Regular cardiac myocyte (primary cell): ENCODE results near the gene ATG4D. TPM values are rescaled to one million over a fixed set of nuclear protein-coding genes. Genes with fewer than 3 reads are reported as not detected.

Source experiments
- total RNA-seq: library from RNA; depleted of rRNA; stranded (reverse); fragments of >200 nt; gene quantifications from 2 replicates; pipeline ENCODE4 v1.2.3, GENCODE V29; 2014

Gene ATG4D
- 14.9 and 25.9 TPM in 2 replicates for total RNA-seq

GRCh38 chr19:10543420-10544241 is at the start of gene ATG4D:
Gene ATG4D (plus strand): TSS chr19:10543904. CDS start chr19:10544091, 187 bp downstream.

GRCh38 chr19:10503002-10503789 is 40.5 kb upstream of the ATG4D start, which contains the start of gene KEAP1:
Gene KEAP1 (minus strand): TSS chr19:10503356. CDS start chr19:10500033, 3,323 bp downstream.

GRCh38 chr19:10517361-10517759 is 26.3 kb upstream of the ATG4D start, which contains the start of gene S1PR5:
Gene S1PR5 (minus strand): TSS chr19:10517447. CDS start chr19:10515011, 2,436 bp downstream.

GRCh38 chr19:10565567-10566407 is 22.1 kb downstream of the ATG4D start, which contains the start of gene KRI1:
Gene KRI1 (minus strand): TSS chr19:10566010. CDS start chr19:10565999, 11 bp downstream.

GRCh38 chr19:10568826-10569651 is 25.3 kb downstream of the ATG4D start, which contains the start of gene CDKN2D:
Gene CDKN2D (minus strand): TSS chr19:10568979. CDS start chr19:10568653, 326 bp downstream.

GRCh38 chr19:10587022-10587838 is 43.5 kb downstream of the ATG4D start, which contains the start of gene AP1M2:
Gene AP1M2 (minus strand): TSS chr19:10587312. CDS start chr19:10587231, 81 bp downstream.

Other genes with a start within 250 kb of the ATG4D start
- gene ZGLP1, start 234.1 kb upstream of the ATG4D start, total RNA-seq = 0.38 and 1.1 TPM in 2 replicates
- gene FDX2, start 227.9 kb upstream of the ATG4D start, total RNA-seq = 14.4 and 23.4 TPM in 2 replicates
- gene RAVER1, start 210.4 kb upstream of the ATG4D start, total RNA-seq = 4.2 and 11.3 TPM in 2 replicates
- 7.0 and 12.1 TPM in 2 replicates for gene ICAM3, start 204.3 kb upstream of the ATG4D start, total RNA-seq
- gene TYK2, start 163.3 kb upstream of the ATG4D start, total RNA-seq = 60.6 and 101 TPM in 2 replicates
- gene CDC37, start 140.4 kb upstream of the ATG4D start, total RNA-seq = 193 and 304 TPM in 2 replicates
- gene PDE4A, start 123.4 kb upstream of the ATG4D start, total RNA-seq = 2.5 and 2.8 TPM in 2 replicates
- 69.3 and 98.5 TPM in 2 replicates for gene KEAP1, start 40.5 kb upstream of the ATG4D start, total RNA-seq
- gene S1PR5, start 26.5 kb upstream of the ATG4D start, total RNA-seq = 1.4 and 4.6 TPM in 2 replicates
- gene KRI1, start 22.1 kb downstream of the ATG4D start, total RNA-seq = 6.8 and 20.7 TPM in 2 replicates
- gene CDKN2D, start 25.1 kb downstream of the ATG4D start, total RNA-seq = 6.5 and 12.5 TPM in 2 replicates
- 2.9 TPM in 1 of 2 replicates, not detected in the other for gene AP1M2, start 43.4 kb downstream of the ATG4D start, total RNA-seq
- gene SLC44A2, start 81.6 kb downstream of the ATG4D start, total RNA-seq = 22.6 and 27.4 TPM in 2 replicates
- gene ILF3, start 110.4 kb downstream of the ATG4D start, total RNA-seq = 53.0 and 125 TPM in 2 replicates
- 23.4 and 35.5 TPM in 2 replicates for gene QTRT1, start 157.5 kb downstream of the ATG4D start, total RNA-seq
- 78.6 and 91.4 TPM in 2 replicates for gene DNM2, start 174.2 kb downstream of the ATG4D start, total RNA-seq